VCaP (cell line): ENCODE results near the gene TRAPPC12.
"Not testable (repeated sequence)": the region's sequence is repeated elsewhere in the genome, so short reads cannot be mapped to it uniquely, and the experiment has no call there.

Source experiments
- H3K27ac ChIP-seq: fragments of 450-650 bp; 2 replicates; pipeline ENCODE4 v1.5.1; 2017
- CTCF ChIP-seq: fragments of 450-650 bp; conservative IDR thresholded peaks from 2 replicates; pipeline ENCODE4 v1.5.1; 2017; ENCODE audit warnings: mild to moderate bottlenecking, moderate library complexity

Gene TRAPPC12

GRCh38 chr2:3446381-3446780 is 66.9 kb downstream of the TRAPPC12 start:
- no peak for TF ChIP-seq CTCF
- no peak overlapping the region for H3K27ac ChIP-seq

- not testable (repeated sequence) for H3K27ac ChIP-seq
Measured at GRCh38 chr2:3447186-3447585, 67.7 kb downstream of the TRAPPC12 start.

GRCh38 chr2:3447789-3448317 is 68.4 kb downstream of the TRAPPC12 start:
- TF ChIP-seq CTCF = no peak

GRCh38 chr2:3448441-3448911 is 69.0 kb downstream of the TRAPPC12 start:
- not testable (repeated sequence) for H3K27ac ChIP-seq

More at GRCh38 chr2:3447789-3448317, 68.4 kb downstream of the TRAPPC12 start:
- no peak overlapping the region for H3K27ac ChIP-seq

GRCh38 chr2:3449086-3449485 is 69.6 kb downstream of the TRAPPC12 start:
- TF ChIP-seq CTCF = no peak
- H3K27ac ChIP-seq = no peak overlapping the region

GRCh38 chr2:3449936-3450335 is 70.4 kb downstream of the TRAPPC12 start:
- no peak for TF ChIP-seq CTCF
- H3K27ac ChIP-seq = no peak overlapping the region

GRCh38 chr2:3450385-3451010 is 71.0 kb downstream of the TRAPPC12 start:
- no peak for TF ChIP-seq CTCF
- H3K27ac ChIP-seq = no peak overlapping the region

GRCh38 chr2:3451169-3451568 is 71.7 kb downstream of the TRAPPC12 start:
- no peak overlapping the region for H3K27ac ChIP-seq
- no peak for TF ChIP-seq CTCF
